RWPE1 (cell line): ENCODE measurements around the gene RMND5B.

Experiments used
- CTCF ChIA-PET: fragments of 350-600 bp; sonication (Branson Sonifier 250); formaldehyde crosslinking; extraction: SDS; loops from one replicate; lab custom pipeline; 2021; lab: Yijun Ruan, JAX
- POLR2A ChIA-PET: fragments of 400-600 bp; formaldehyde crosslinking; extraction: SDS; loops from one replicate; lab custom pipeline; 2020; ENCODE audit warnings: antibody characterized with exemption; ENCODE audit not compliant: low non-redundant PET; lab: Yijun Ruan, JAX
- DNase-seq: peaks from one replicate; pipeline ENCODE4 v3.0.0; 2012; ENCODE audit warnings: low spot score
- H3K27ac ChIP-seq: fragments of 450-650 bp; 2 replicates; pipeline ENCODE4 v1.5.1; 2017
- CTCF ChIP-seq: fragments of 450-650 bp; conservative IDR thresholded peaks from 2 replicates; pipeline ENCODE4 v1.5.1; 2017; ENCODE audit warnings: low read depth, mild to moderate bottlenecking

The RMND5B gene

GRCh38 chr5:178174456-178174855, 43.6 kb downstream of the RMND5B start:
- CTCF ChIA-PET, result no interaction called here
- POLR2A ChIA-PET, result no interaction called here
- TF ChIP-seq CTCF, result no peak
- DNase-seq, result no peak
- no peak overlapping the region for H3K27ac ChIP-seq

GRCh38 chr5:178176791-178177190, 46.0 kb downstream of the RMND5B start:
- ChIA-PET CTCF (interaction anchor here (0.7 kb wide), 1 partner anchor 20 kb away, joined by 3 read pairs; no protein-coding TSS in a partner anchor), POLR2A (no interaction called here)
- no peak overlapping the region for H3K27ac ChIP-seq
- no peak for TF ChIP-seq CTCF
- no peak for DNase-seq

GRCh38 chr5:178177569-178177968, 46.8 kb downstream of the RMND5B start:
- H3K27ac ChIP-seq, result no peak overlapping the region
- DNase-seq, result no peak
- ChIA-PET POLR2A (no interaction called here), CTCF (interaction anchor here (0.7 kb wide), 1 partner anchor 28 kb away, joined by 6 read pairs; no protein-coding TSS in a partner anchor)
- no peak for TF ChIP-seq CTCF

GRCh38 chr5:178180141-178180863, 49.5 kb downstream of the RMND5B start:
- no peak for DNase-seq
- TF ChIP-seq CTCF, result no peak
- POLR2A ChIA-PET, result no interaction called here
- H3K27ac ChIP-seq, result no peak overlapping the region
- CTCF ChIA-PET, result interaction anchor here (0.6 kb wide), 2 partner anchors 105 to 227 kb away, joined by 3 read pairs; no protein-coding TSS in a partner anchor

- DNase-seq, result no peak
- TF ChIP-seq CTCF, result no peak
- no peak overlapping the region for H3K27ac ChIP-seq
- ChIA-PET POLR2A (no interaction called here), CTCF (interaction anchor here (0.8 to 1.5 kb wide), 3 partner anchors 8 to 590 kb away, joined by 3 to 6 read pairs (median 3); partner anchors contain the start of gene TMED9)
Measured at GRCh38 chr5:178182158-178182876, 51.5 kb downstream of the RMND5B start.

- no peak overlapping the region for H3K27ac ChIP-seq
- TF ChIP-seq CTCF, result no peak
- no peak for DNase-seq
- POLR2A ChIA-PET, result interaction anchor here (0.6 kb wide), 1 partner anchor 42 kb away, joined by 3 read pairs; no protein-coding TSS in a partner anchor
- CTCF ChIA-PET, result no interaction called here
Measured at GRCh38 chr5:178186427-178186826, 55.6 kb downstream of the RMND5B start.
